ENCODE results near the gene C12orf57. TPM values are rescaled to one million over a fixed set of nuclear protein-coding genes. Genes with fewer than 3 reads are reported as not detected.

Gene C12orf57
- total RNA-seq, 1 donor from 2014 or later, result 225 TPM

- peak overlapping the region; percentile 37 for H3K4me3 Mint-ChIP-seq (ENCODE audit: unreplicated experiment)
- no peak overlapping the region for H3K27ac Mint-ChIP-seq (ENCODE audit: unreplicated experiment)
- H3K9me3 Mint-ChIP-seq (ENCODE audit: unreplicated experiment), result no peaks in the 10 kb centered on the region
- DNase-seq (ENCODE audit: low spot score), result no peak
- TF ChIP-seq CTCF (IDR thresholded peaks at IDR 0.05; ENCODE audit: unreplicated experiment), result no peak
- H3K4me1 Mint-ChIP-seq (ENCODE audit: unreplicated experiment), result peaks cover 38% of the 10 kb centered on the region
- peaks cover 15% of the 10 kb centered on the region for H3K27me3 Mint-ChIP-seq (ENCODE audit: unreplicated experiment)
- peaks cover 5% of the 10 kb centered on the region for H3K36me3 Mint-ChIP-seq (ENCODE audit: low read depth, unreplicated experiment)
Observed at GRCh38 chr12:6956021-6956727, 12.4 kb downstream of the C12orf57 start.

GRCh38 chr12:6957151-6957701 lies 13.4 kb downstream of the C12orf57 start:
- peaks cover 42% of the 10 kb centered on the region for H3K4me1 Mint-ChIP-seq (ENCODE audit: unreplicated experiment)
- H3K9me3 Mint-ChIP-seq (ENCODE audit: unreplicated experiment), result no peaks in the 10 kb centered on the region
- peak overlapping the region; percentile 37 for H3K4me3 Mint-ChIP-seq (ENCODE audit: unreplicated experiment)
- peaks cover 15% of the 10 kb centered on the region for H3K27me3 Mint-ChIP-seq (ENCODE audit: unreplicated experiment)
- peaks cover 5% of the 10 kb centered on the region for H3K36me3 Mint-ChIP-seq (ENCODE audit: low read depth, unreplicated experiment)
- no peak for DNase-seq (ENCODE audit: low spot score)
- H3K27ac Mint-ChIP-seq (ENCODE audit: unreplicated experiment), result no peak overlapping the region
- no peak for TF ChIP-seq CTCF (IDR thresholded peaks at IDR 0.05; ENCODE audit: unreplicated experiment)

- no peak for TF ChIP-seq CTCF (IDR thresholded peaks at IDR 0.05; ENCODE audit: unreplicated experiment)
- Mint-ChIP-seq H3K27ac (ENCODE audit: unreplicated experiment) (no peak overlapping the region), H3K9me3 (ENCODE audit: unreplicated experiment) (no peaks in the 10 kb centered on the region), H3K4me3 (ENCODE audit: unreplicated experiment) (peak overlapping the region; percentile 37), H3K27me3 (ENCODE audit: unreplicated experiment) (peaks cover 16% of the 10 kb centered on the region), H3K4me1 (ENCODE audit: unreplicated experiment) (peaks cover 38% of the 10 kb centered on the region), H3K36me3 (ENCODE audit: low read depth, unreplicated experiment) (peaks cover 5% of the 10 kb centered on the region)
- DNase-seq (ENCODE audit: low spot score), result no peak
Observed at GRCh38 chr12:6957741-6958608, 14.2 kb downstream of the C12orf57 start.

GRCh38 chr12:6958609-6959057 lies 14.8 kb downstream of the C12orf57 start:
- Mint-ChIP-seq H3K27me3 (ENCODE audit: unreplicated experiment) (peaks cover 16% of the 10 kb centered on the region), H3K36me3 (ENCODE audit: low read depth, unreplicated experiment) (peaks cover 5% of the 10 kb centered on the region), H3K4me1 (ENCODE audit: unreplicated experiment) (peaks cover 34% of the 10 kb centered on the region), H3K27ac (ENCODE audit: unreplicated experiment) (no peak overlapping the region), H3K4me3 (ENCODE audit: unreplicated experiment) (peak overlapping the region; percentile 37), H3K9me3 (ENCODE audit: unreplicated experiment) (no peaks in the 10 kb centered on the region)
- DNase-seq (ENCODE audit: low spot score), result no peak
- no peak for TF ChIP-seq CTCF (IDR thresholded peaks at IDR 0.05; ENCODE audit: unreplicated experiment)

All from endothelial cell (in vitro differentiated cells).